ENCODE data around the gene ARHGAP35.

- TF ChIP-seq, protein P1, sequence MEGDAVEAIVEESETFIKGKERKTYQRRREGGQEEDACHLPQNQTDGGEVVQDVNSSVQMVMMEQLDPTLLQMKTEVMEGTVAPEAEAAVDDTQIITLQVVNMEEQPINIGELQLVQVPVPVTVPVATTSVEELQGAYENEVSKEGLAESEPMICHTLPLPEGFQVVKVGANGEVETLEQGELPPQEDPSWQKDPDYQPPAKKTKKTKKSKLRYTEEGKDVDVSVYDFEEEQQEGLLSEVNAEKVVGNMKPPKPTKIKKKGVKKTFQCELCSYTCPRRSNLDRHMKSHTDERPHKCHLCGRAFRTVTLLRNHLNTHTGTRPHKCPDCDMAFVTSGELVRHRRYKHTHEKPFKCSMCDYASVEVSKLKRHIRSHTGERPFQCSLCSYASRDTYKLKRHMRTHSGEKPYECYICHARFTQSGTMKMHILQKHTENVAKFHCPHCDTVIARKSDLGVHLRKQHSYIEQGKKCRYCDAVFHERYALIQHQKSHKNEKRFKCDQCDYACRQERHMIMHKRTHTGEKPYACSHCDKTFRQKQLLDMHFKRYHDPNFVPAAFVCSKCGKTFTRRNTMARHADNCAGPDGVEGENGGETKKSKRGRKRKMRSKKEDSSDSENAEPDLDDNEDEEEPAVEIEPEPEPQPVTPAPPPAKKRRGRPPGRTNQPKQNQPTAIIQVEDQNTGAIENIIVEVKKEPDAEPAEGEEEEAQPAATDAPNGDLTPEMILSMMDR (IDR thresholded peaks at IDR 0.05), result no peak
- no peak for TF ChIP-seq POLR2A (IDR thresholded peaks at IDR 0.05)
Observed at GRCh38 chr19:46904114-46905060, 43.6 kb downstream of the ARHGAP35 start.
